Left lung (tissue), 10 donors: ENCODE results near the gene COA8. TPM values are rescaled to one million over a fixed set of nuclear protein-coding genes. Genes with fewer than 3 reads are reported as not detected.

Experiments used
- ATAC-seq: fragments of 200-7000 bp; cut with Tn5 transposase; one replicate; pipeline ENCODE4 v1.9.1; 2020; ENCODE audit warnings: moderate library complexity
- DNase-seq, 4 donors: peaks; one replicate each; pipeline ENCODE4 v3.0.0-alpha.2; 2013 to 2020
- H3K27ac ChIP-seq, 2 donors: fragments of 200-600 bp; sonication (generic) in 1 of 2; one replicate each; pipeline versions ENCODE4 v1.5.0 to v1.8.0; 2020 to 2021
- H3K27me3 ChIP-seq, 2 donors: fragments of 200-600 bp; sonication (generic) in 1 of 2; one replicate each; pipeline versions ENCODE4 v1.5.0 to v1.8.0; 2020 to 2021
- H3K36me3 ChIP-seq, 2 donors: fragments of 200-600 bp; sonication (generic) in 1 of 2; one replicate each; pipeline versions ENCODE4 v1.5.0 to v1.8.0; 2020 to 2021
- H3K4me1 ChIP-seq, 2 donors: fragments of 200-600 bp; one replicate each; pipeline ENCODE4 v1.8.0; 2021
- H3K4me3 ChIP-seq, 2 donors: fragments of 200-600 bp; sonication (generic) in 1 of 2; one replicate each; pipeline versions ENCODE4 v1.5.0 to v1.8.0; 2020 to 2021; ENCODE audit warnings: mild to moderate bottlenecking in 1 of 2
- H3K9me3 ChIP-seq, 2 donors: fragments of 200-600 bp; sonication (generic) in 1 of 2; one replicate each; pipeline versions ENCODE4 v1.5.0 to v1.8.0; 2020 to 2021
- CTCF ChIP-seq, 2 donors: fragments of 200-600 bp; sonication (generic) in 1 of 2; IDR thresholded peaks; one replicate each; pipeline versions ENCODE4 v1.5.0 to v1.8.0; 2021; ENCODE audit warnings: antibody characterized with exemption in 2 of 2
- intact Hi-C, 2 donors: fragments of 100-400 bp; cut with DNase I; formaldehyde crosslinking; loops; one replicate each; pipeline versions ENCODE4 v1.11.2 to v1.14.2; 2022
- polyA plus RNA-seq, 6 donors: library from polyadenylated mRNA; unstranded; fragments of 120-200 nt; gene quantifications; one replicate each; pipeline ENCODE4 v1.2.1, GENCODE V29; 2013; ENCODE audit not compliant: insufficient read length in 6 of 6
- total RNA-seq, 2 donors: library from RNA; stranded (reverse); fragmentation: NEBNext Ultra II Directional; extraction: Animal tissue kit (Norgen Biotek cat#: 25700); gene quantifications; one replicate each; pipeline ENCODE4 v1.2.1, GENCODE V29; 2021
- donor health status: DM: no; HTN: yes; CAD: no.
- donor health status: DM: no; HTN: no; CAD: no.

COA8 gene
- total and polyA plus RNA-seq, 8 donors = 33.2 to 41.7 (median 37.8) TPM

- DNase-seq (no peak), ATAC-seq (no peak)
- Histone ChIP-seq H3K27me3 (peaks cover 3 to 22% of the 10 kb centered on the region in 2 donors), H3K4me3 (no peak overlapping the region), H3K9me3 (no peaks in the 10 kb centered on the region), H3K27ac (no peak overlapping the region), H3K4me1 (peaks cover 28 to 58% of the 10 kb centered on the region in 2 donors), H3K36me3 (peaks cover 0 to 5% of the 10 kb centered on the region in 2 donors)
- no peak for TF ChIP-seq CTCF (IDR thresholded peaks at IDR 0.05)
- intact Hi-C loops = no loop called here
Observed at GRCh38 chr14:103517174-103517566, 45.6 kb upstream of the COA8 start.

GRCh38 chr14:103517721-103518421 lies 44.9 kb upstream of the COA8 start:
- Histone ChIP-seq H3K4me1 (peaks cover 25 to 58% of the 10 kb centered on the region in 2 donors), H3K36me3 (peaks cover 0 to 5% of the 10 kb centered on the region in 2 donors), H3K27me3 (peaks cover 6 to 30% of the 10 kb centered on the region in 2 donors), H3K9me3 (no peaks in the 10 kb centered on the region), H3K27ac (peak overlapping the region in 1 of 2 donors; percentile 23), H3K4me3 (no peak overlapping the region)
- no peak for ATAC-seq
- intact Hi-C loops = no loop called here
- peak in 1 of 4 donors; percentile 39 for DNase-seq
- TF ChIP-seq CTCF (IDR thresholded peaks at IDR 0.05) = no peak

- DNase-seq (peak in 2 of 4 donors; percentile 69 to 91), ATAC-seq (peak; percentile 48)
- Histone ChIP-seq H3K4me3 (no peak overlapping the region), H3K4me1 (peaks cover 29 to 58% of the 10 kb centered on the region in 2 donors), H3K27me3 (peaks cover 8 to 36% of the 10 kb centered on the region in 2 donors), H3K9me3 (no peaks in the 10 kb centered on the region), H3K36me3 (peaks cover 0 to 5% of the 10 kb centered on the region in 2 donors), H3K27ac (peak overlapping the region in 1 of 2 donors; percentile 23)
- intact Hi-C loops = no loop called here
- TF ChIP-seq CTCF (IDR thresholded peaks at IDR 0.05) = peak; percentile 78 to 91
Observed at GRCh38 chr14:103518422-103519042, 44.2 kb upstream of the COA8 start.

- ATAC-seq (no peak), DNase-seq (peak in 1 of 4 donors; percentile 34)
- H3K27ac ChIP-seq = no peak overlapping the region
- H3K36me3 ChIP-seq = peaks cover 0 to 5% of the 10 kb centered on the region in 2 donors
- peaks cover 29 to 55% of the 10 kb centered on the region in 2 donors for H3K4me1 ChIP-seq
- H3K9me3 ChIP-seq = no peaks in the 10 kb centered on the region
- intact Hi-C loops = no loop called here
- no peak for TF ChIP-seq CTCF (IDR thresholded peaks at IDR 0.05)
- H3K27me3 ChIP-seq = peaks cover 8 to 43% of the 10 kb centered on the region in 2 donors
- H3K4me3 ChIP-seq = no peak overlapping the region
Observed at GRCh38 chr14:103519043-103519836, 43.5 kb upstream of the COA8 start.

GRCh38 chr14:103519837-103520212 lies 42.9 kb upstream of the COA8 start:
- H3K27me3 ChIP-seq = peaks cover 8 to 48% of the 10 kb centered on the region in 2 donors
- no peaks in the 10 kb centered on the region for H3K9me3 ChIP-seq
- no peak overlapping the region for H3K4me3 ChIP-seq
- no peak overlapping the region for H3K27ac ChIP-seq
- ATAC-seq (no peak), DNase-seq (peak in 1 of 4 donors; percentile 79)
- H3K36me3 ChIP-seq = peaks cover 0 to 3% of the 10 kb centered on the region in 2 donors
- intact Hi-C loops = no loop called here
- peaks cover 29 to 55% of the 10 kb centered on the region in 2 donors for H3K4me1 ChIP-seq
- TF ChIP-seq CTCF (IDR thresholded peaks at IDR 0.05) = no peak
